Measurements from ENCODE around the gene TNP2.
"Not testable (repeated sequence)": the region's sequence is repeated elsewhere in the genome, so short reads cannot be mapped to it uniquely, and the experiment has no call there.

The TNP2 gene

DNA sequence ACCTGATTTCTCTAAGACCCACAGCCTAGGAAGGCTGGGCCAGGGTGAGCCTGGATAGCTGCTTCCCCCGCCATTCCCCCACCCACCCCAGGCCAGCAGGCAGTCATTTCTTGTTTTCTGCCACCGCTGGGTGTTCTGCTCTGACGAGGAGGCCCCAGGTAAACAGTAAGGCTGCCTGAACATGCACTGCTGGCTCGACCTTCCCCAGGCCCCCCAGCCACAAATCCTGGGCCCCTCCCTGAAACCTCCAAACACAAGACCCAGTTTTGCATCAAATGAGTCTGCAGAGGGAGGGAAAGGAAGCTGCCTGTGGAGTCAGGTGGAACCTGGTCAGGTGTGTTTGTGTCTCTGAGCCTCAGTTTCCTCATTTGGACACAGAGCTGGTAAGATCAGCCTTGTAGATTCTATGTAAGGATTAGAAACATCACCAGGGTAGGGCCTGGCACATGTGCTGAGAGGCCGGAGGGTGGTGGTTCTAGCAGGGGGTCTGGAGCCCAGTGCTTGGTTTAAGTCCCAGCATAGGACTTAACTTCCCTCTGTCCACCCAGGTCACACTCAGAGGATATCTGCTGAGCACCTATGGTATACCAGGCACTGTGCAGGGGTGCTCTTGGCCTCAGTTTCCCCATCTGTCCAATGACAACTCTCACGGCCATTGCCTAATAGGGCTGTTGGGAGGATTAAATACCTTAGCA lies 30.9 kb upstream of the TNP2 start:
- DNase-seq, result no peak

DNA sequence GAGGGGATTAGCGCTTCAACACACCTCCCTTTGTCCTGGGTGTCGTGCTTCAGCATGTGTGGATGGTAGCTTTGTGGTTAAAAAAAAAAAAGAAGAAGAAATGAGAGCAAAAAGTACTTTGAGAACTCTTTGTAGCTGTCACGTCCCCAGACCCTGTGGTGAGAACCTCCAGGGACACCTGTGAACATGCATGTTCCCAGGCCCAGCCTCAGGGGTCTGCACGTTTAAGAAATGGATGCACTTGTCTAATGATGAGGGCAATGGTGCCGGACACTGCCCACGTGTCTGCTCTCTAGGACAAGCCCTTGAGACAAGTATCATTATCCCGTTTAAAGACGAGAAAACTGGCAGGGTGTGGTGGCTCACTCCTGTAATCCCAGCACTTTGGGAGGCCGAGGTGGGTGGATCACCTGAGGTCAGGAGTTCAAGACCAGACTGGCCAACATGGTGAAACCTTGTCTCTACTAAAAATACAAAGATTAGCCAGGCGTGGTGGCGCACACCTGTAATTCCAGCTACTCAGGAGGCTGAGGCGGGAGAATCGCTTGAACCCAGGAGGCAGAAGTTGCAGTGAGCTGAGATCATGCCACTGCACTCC lies 29.9 kb upstream of the TNP2 start:
- DNase-seq, result not testable (repeated sequence)

DNA sequence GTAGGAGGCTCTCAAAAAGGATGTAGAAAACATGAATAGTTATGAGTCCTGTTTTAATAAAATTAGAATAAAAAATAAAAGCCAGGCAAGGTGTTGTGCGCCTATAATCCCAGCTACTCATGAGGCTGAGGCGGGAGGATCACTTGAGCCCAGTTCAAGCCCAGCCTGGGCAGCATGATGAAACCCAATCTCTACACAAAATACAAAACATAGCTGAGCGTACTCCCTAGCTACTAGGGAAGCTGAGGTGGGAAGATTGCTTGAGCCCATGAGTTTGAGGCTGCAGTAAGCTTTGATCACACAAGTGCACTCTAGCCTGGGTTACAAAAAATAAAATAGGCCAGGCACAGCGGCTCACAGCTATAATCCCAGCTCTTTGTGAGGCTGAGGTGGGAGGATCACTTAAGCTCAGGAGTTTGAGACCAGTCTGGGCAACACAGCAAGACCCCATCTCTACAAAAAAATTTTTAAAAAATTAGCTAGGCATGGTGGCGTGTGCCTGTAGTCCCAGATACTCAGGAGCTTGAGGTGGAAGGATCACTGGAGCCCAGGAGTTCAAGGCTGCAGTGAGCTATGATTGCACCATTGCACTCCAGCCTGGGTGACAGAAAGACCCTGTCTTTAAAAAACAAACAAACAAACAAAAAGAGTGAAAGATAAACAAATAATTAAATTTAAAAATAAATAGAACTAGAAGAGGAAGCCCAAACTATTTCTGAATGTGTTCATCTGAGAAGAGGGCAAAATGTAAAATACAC lies 29.2 kb upstream of the TNP2 start:
- no peak for DNase-seq

DNA sequence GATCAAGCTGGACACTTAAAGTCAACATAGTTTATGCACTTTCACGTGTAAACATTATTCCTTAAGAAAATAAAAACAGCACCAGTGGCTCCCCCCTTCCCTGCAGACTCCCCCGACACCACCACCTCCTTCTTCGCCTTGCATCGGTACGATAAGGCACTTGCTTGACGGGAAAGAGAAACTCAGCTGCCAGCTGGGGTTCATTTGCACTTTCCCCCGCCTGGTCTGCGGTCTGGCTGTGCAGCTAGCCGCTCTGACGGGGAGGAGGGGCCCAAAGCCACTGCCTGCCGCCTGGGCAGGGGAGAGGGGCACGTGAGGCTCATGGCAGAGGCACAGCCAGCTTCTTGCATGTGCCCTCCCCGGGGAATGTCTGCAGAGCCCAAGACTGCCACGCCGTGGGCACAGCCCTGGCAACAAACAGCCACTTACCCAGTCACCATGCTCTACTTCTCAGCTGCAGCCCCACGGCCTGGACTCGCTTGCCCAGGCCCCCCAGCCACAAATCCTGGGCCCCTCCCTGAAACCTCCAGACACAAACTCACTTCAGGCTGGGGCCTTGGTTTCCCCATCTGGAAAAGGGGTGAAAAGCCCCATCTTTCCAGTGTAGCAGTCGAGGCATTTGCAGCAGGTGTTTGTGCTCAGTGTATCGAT lies 28.5 kb upstream of the TNP2 start:
- peak; percentile 80 for DNase-seq

DNA sequence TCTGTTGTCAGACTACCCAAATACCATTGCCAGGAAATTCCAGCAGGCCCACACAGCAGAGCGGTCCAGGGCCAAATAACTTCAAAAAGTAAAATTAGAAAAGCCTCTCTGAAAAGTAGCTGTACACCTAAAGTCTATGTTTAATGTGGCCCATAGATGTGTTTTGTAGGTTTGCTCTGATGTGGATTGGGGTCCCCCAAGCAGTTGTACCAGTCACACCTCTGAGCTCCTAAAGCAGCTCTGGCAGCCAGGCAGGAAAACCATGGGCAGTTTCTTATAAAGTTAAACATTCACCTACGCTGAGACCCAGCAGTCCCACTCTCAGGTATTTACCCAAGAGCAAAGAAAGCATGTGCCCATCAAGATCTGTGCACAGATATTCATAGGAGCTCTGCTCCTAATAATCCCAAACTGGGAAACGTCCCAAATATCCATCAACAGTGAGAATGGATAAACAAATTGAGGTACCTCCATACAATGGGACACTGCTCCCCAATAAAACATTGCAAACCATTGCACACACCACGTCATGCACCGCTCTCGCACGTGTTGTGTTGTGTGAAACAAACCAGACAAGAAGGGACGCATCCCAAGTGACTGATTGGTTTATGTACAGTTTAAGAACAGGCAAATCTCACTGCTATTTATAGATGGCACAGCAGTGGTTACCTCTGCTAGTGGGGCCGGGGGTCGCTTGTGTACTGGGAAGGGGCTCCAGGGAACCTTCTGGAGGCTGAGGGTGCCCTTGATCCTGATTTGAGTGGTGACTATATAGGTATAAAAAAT lies 27.8 kb upstream of the TNP2 start:
- DNase-seq, result no peak

DNA sequence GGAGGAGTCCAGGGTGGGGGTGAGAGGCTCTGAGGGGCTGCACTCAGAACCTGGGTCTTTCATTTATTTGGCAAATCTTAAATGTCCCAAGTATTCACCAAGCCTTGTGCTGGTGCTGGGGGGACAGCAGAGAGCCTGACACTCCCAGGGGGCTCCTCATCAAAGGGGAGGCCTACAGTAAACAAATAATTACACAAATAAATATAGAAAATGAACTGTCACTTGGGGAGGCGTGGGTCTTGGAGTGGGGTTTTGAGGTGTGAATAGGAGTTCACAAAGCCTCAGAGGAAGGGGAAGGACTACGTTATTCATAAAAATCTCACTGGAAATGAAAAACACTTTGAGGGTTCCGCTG lies 27.2 kb upstream of the TNP2 start:
- DNase-seq, result no peak

DNA sequence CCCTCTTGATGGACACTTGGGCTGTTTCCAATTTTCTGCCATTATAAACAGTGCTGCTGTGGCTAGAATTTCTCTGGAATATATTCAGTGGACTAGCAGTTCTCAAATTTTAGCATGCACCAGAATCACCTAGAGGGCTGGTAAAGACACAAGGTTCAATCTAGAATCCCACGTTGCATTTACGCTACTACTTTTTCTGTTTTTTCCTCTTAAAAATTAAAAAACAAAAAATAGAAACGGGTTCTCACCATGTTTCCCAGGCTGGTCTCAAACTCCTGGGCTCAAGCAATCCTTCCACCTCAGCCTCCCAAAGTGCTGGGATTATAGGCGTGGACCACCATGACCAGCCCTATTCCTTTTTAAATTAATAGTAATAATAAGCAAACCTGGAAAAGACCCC lies 26.5 kb upstream of the TNP2 start:
- no peak for DNase-seq

DNA sequence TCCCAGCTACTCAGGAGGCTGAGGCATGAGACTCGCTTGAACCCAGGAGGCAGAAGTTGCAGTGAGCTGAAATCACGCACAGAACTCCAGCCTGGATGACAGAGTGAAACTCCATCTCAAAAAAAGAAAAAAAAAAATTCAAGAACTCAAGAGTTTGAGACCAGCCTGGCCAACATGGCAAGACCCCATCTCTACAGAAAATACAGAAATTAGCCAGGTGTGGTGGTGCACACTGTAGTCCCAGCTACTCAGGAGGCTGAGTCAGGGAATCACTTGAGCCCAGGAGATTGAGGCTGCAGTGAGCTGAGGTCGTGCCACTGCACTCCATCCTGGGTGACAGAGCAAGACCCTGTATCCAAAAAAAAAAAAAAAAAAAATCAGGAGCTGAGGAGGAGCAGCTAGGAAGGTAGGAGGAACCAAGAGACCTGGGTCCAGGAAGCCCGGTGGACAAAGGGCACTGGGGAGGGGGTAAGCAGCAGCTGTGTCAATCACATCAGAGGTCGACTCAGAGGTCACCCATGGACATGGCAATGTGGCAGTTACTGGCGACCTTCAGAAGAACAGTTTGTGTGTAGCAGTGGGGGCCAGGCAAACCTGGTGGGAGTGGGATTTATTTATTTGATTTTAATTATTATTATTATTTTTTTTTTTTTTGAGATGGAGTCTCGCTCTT lies 23.1 kb upstream of the TNP2 start:
- no peak for DNase-seq

DNA sequence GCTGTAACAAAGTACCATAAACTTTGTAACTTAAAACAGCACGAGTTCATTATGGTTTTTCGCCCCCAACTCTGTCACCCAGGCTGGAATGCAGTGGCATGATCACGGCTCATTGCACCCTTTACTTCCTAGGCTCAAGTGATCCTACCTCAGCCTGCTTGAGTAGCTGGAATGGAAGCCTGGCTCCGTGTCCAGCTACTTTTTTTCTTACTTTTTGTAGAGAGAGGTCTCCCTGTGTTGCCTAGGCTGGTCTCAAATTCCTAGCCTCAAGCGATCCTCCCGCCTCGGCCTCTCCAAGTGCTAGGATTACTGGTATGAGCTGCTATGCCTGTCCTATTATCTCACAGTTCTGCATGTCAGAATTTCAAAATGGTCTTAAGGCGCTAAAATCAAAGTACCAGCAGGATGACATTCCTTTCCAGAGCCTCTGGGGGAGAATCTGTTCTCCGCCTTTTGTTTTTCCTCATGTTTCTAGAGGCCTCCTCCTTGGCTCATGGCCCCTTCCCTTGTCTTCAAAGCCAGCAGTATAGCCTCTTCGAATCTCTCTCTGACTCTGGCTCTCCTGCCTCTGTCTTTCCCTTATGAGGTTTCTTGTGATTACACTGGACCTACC lies 22.1 kb upstream of the TNP2 start:
- no peak for DNase-seq

DNA sequence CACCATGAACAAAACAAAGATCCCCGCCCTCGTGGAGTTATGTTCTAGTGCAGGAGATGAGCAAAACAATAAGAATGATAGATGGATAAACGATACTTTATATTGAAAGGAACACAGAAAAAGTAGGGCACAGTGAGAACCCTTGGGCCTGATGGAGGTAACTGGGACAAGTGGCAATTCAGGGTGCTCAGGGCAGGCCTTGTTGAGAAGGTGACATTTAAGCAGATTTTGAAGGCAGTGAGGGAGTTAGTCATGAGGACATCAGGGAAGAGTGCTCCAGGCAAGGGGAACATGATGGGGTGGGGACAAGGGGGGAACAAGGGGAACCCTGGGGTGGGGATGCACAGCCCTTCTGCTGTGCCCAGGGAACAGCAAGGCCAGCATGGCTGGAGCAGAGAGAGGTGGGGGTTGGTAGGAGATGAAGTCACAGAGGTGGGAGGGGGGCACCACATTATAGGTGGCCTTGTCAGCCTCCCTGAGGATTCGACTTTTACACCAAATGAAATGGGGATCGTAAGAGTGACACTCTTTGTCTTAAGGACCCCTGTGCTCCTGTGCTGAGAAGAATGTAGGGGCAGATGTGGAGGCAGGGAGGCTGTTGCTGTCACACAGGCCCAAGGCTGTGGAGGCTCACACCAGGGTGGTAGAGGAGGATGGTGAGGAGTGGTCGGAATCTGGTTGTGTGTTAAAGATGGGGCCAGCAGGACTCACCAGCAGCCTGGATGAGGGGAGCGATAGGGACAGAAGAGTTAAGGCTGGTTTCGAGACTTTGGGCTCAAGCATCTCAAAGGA lies 21.2 kb upstream of the TNP2 start:
- DNase-seq, result no peak

DNA sequence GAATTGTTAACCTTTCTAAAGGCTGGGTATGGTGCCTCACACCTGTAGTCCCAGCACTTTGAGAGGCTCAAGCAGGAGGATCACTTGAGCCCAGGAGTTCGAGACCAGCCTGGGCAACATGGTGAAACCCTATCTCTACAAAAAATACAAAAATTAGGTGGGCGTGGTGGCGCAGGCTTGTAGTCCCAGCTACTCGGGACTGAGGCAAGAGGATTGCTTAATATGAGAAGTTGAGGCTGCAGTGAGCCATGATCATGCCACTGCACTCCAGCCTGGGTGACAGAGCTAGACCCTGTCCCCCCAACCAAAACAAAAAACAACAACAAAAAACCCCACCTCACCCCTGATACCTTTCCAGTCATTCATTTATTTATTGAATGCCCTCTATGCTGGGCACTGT lies 20.6 kb upstream of the TNP2 start:
- DNase-seq, result not testable (repeated sequence)

DNA sequence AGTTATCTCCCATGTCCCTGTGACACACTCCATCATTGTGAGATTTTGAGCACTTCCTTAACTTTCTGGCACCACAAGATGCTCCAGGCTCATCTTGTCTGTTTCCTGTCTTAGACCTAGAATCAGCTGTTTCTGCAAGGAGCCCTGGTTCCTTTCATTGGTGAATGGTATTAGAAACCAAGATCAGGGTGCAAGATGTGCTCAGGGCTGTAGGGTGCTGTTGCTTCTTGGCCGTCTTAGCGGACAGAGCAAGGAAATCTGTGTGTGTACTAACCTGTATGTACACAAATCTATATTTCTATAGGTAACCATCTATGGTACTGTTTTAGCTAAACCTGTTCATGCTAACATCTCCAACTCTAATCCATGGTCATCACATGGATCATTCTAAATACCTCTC lies 20.1 kb upstream of the TNP2 start:
- DNase-seq, result no peak

DNA sequence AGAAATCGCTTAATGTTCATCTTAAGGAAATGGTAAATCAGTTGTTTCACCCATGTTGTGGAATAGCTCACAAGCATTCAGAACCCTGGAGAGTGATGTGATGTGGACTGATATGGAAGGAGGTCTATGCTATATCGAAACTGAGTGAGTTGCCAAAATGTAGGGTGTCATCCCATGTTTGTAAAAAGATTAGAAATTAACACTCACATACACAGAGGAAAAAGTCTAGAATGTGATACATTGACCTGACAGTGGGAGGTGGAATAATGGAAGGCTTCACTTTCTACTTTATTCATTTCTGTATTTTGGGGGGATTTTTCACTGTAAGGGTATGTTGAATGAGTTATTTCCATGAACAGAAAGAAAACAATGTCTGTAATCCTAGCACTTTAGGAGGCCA lies 16.7 kb upstream of the TNP2 start:
- no peak for DNase-seq

DNA sequence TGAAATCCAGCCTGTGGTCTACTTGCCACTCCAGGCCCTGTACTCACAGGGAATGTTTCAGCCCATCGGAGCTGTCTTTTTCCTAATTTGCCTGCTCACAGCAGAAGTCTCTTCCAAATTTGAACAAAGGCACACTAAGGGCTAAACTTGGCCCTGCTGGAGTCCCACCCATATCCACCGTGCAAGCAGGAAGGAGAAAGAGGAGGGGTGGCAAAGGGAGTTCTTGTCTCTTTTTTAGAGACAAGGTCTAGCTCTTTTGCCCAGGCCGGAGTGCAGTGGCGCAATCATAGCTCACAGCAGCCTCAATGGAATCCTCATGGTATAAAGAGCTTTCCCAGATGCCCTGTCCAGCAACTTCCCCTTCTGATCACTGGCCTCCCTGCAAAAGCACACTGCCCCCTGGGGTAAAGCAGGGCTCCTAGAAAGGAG lies 14.7 kb upstream of the TNP2 start:
- DNase-seq, result no peak

DNA sequence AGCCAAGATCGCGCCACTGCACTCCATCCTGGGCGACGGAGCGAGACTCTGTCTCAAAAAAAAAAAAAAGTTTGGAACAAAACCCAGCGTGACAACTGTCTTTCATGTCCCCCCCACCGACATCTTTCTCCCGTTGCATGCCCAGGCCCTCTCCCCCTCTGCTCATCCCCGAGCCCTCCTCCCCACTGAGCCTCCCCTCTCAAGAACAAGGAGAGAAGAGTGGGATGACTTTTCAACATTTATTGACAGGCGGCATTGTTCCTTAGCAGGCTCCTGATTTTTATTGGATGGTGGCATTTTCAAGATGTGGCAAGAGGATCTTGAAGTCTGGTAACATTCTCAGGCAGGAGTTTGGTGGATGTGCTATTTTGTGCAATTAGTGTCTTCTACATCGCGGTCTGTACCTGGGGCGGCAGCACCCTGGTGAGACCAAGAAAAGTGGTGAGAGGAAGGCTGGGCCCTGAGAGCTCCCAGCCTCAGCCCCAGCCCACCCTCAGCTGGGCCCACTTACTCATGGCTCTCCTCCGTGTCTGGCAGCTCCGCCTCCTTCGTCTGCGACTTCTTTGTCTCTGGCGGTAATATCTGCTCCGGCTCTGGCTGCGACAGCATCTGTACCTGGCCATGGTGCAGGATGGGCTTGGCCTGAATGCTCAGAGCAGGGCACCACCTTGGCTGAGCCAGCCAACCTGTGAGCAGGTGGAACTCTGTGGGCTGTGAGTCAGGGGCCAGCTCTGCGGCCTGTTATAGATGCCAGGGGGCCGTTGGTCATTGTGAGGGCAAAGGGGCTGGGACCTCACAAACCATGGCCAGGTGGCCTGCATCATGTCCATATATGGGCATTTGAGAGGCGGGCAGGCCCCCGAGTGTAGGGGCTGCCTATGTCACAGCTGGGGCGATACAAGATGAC lies 11.7 kb upstream of the TNP2 start, which contains the start of gene PRM1:
TSS of gene PRM1 (minus strand) at position 715 of the 907 bp plus-strand sequence. CDS start at position 623, 92 bp downstream.
- DNase-seq, result no peak

DNA sequence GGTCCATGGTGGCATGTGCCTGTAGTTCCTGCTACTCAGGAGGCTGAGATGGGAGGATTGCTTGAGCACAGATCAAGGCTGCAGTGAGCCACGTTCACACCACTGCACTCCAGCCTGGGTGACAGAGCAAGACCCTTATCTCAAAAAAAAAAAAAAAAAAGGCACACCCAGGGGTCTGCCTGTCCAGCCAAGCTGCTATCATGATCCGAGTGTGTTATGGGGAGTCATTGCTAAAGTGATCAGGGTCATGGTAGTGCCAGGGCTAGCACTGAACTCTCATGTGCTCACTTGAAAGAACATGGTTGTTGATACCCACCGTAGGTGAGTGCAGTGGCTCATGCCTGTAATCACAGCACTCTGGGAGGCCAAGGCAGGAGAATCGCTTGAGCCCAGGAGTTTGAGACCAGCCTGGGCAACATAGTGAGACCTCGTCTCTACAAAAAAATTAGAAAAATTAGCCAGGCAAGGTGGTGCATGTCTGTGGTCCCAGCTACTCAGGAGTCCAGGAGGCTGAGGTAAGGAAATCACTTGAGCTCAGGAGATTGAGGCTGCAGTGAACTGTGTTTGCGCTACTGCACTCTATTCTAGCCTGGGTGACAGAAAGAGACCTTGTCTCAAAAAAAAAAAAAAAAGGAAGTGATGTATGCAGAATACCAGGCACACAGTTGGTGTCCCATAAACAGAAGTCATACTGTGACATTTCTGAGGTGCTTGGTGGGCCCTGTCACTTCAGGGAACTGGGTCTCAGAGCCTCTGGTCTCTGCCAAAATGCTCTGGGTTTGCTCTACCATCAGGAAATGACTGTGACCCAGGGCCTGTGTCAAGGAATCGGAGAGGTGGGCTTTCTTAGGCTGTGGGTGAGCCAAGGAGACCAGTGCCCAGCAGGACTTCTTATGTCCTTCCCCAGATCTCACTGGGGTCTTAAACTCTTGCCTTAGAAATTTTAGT lies 9.8 kb upstream of the TNP2 start:
- DNase-seq, result no peak

DNA sequence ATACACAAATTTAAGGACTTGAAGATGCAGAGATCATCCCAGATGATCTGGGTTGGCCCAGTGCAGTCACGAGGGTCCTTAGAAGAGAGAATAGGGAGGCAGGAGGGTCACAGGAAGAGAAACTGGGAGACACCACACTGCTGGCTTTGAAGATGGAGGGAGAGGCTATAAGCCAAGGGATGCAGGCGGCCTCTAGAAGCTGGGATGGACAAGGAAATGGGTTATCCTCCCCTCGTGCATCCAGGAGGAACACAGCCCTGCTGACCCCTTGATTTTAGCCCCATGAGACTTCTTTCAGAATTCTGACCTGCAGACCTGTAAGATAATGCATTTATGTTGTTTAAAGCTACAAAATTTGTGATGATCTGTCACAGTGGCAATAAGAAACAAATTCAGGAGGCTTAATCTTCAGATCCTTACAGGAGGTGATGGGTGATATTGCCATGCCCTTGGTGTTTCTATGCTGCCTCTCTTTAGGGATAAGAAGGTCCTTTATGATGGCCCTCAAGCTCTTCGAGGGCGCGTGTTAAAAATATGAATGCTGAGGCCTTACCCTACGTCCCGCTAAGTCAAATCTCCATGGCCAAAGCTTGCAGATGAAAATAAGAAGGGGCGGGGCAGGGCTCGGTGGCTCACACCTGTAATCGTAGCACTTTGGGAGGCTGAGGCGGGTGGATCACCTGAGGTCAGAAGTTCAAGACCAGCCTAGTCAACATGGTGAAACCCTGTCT lies 8.6 kb upstream of the TNP2 start:
- no peak for DNase-seq
